Skeletal muscle tissue (tissue), 4 donors: ENCODE measurements around the gene C16orf46. TPM values are rescaled to one million over a fixed set of nuclear protein-coding genes. Genes with fewer than 3 reads are reported as not detected.
A peak's percentile ranks its signal among the peaks of the same experiment; 100 is the strongest.

Source experiments
- H3K27ac ChIP-seq: one replicate; pipeline ENCODE4 v1.7.0; 2013; ENCODE audit warnings: mild to moderate bottlenecking, low read depth, low read length, inconsistent platforms
- H3K27me3 ChIP-seq, 3 donors: one replicate each; pipeline ENCODE4 v1.7.0; 2013; ENCODE audit warnings: low read length in 3 of 3; ENCODE audit not compliant: control insufficient read depth in 3 of 3, insufficient read depth in 3 of 3
- H3K36me3 ChIP-seq, 3 donors: one replicate each; pipeline ENCODE4 v1.7.0; 2013; ENCODE audit warnings: low read length in 3 of 3; ENCODE audit not compliant: control insufficient read depth in 3 of 3, insufficient read depth in 3 of 3
- H3K4me1 ChIP-seq, 3 donors: one replicate each; pipeline ENCODE4 v1.7.0; 2013; ENCODE audit warnings: low read length in 3 of 3, mild to moderate bottlenecking in 3 of 3; ENCODE audit not compliant: control insufficient read depth in 3 of 3, insufficient read depth in 3 of 3
- H3K4me3 ChIP-seq, 3 donors: one replicate each; pipeline ENCODE4 v1.7.0; 2013; ENCODE audit warnings: low read length in 3 of 3
- H3K9ac ChIP-seq, 3 donors: one replicate each; pipeline ENCODE4 v1.7.0; 2013; ENCODE audit warnings: low read length in 3 of 3, mild to moderate bottlenecking in 3 of 3, moderate library complexity in 2 of 3, low read depth in 1 of 3
- H3K9me3 ChIP-seq, 3 donors: one replicate each; pipeline ENCODE4 v1.7.0; 2013; ENCODE audit warnings: low read length in 3 of 3; ENCODE audit not compliant: control insufficient read depth in 3 of 3
- total RNA-seq: library from RNA; depleted of rRNA; stranded (reverse); fragments of >200 nt; gene quantifications from one replicate; pipeline ENCODE4 v1.2.3, GENCODE V29; 2014
- donor health status: Osteomylitis.

C16orf46 gene
- total RNA-seq, 1 donor from 2014 or later: not detected

DNA sequence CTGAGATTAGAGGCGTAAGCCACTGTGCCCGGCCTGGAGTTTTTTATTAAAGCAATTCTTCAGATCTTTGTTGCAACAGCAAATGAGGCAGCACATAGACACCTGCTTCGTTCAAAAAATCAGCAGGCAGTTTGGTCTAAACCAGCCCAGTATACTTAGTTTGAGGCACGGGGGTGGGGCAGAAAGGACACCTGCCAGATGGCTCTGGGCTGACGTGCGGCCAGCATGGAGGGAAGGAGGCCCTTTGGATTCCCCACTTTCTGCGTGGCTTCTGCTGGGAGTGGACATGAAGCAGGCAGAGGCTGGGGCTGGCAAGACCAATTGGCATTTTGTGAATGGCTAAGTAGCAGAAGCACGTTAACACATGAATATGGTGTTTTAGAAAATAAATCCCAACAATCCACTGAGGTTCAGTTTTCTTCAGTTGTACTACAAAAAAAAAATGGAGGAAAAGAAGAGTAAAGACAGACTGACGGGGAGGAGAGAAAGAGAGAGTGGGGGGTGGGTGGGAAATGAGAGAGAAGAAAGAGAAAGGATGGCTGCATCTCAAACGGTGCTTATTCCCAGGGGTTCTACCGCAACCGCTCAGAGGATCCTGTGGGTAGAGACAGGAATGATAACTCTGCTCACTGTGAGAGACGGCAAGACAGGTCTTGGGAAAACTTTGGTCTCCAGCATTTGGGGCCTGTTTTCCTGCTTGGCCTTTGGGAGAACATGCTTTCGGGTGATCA, 16.3 kb downstream of the C16orf46 start:
- H3K4me3 ChIP-seq: no peak overlapping the region

DNA sequence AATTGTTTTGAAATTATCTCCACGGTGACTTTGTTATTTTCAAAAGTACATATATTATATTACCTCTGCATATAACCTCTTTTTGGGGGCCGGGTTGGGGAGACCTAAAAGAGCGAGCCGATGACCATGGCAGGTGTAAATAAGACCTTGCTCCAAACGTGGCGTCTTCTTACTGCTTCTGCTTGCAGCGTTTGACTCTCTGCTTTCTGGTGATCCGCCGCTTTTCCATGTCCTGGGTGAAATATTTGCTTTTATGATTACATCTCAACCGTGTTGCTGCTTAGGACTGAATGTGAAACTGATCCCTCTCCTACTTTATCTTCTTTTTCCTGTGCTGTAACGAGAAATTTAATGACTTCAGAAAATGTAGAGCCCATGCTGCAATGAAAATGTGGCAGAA, 23.3 kb downstream of the C16orf46 start:
- Histone ChIP-seq H3K9me3 (no peaks in the 10 kb centered on the region), H3K9ac (no peak overlapping the region), H3K36me3 (no peaks in the 10 kb centered on the region), H3K27ac (no peak overlapping the region), H3K4me3 (no peak overlapping the region), H3K27me3 (no peaks in the 10 kb centered on the region), H3K4me1 (no peaks in the 10 kb centered on the region)

More for the DNA sequence above, 16.3 kb downstream of the C16orf46 start:
- no peaks in the 10 kb centered on the region for H3K9me3 ChIP-seq
- H3K9ac ChIP-seq: no peak overlapping the region
- no peak overlapping the region for H3K27ac ChIP-seq
- H3K4me1 ChIP-seq: no peaks in the 10 kb centered on the region
- H3K36me3 ChIP-seq: no peaks in the 10 kb centered on the region
- H3K27me3 ChIP-seq: no peaks in the 10 kb centered on the region

DNA sequence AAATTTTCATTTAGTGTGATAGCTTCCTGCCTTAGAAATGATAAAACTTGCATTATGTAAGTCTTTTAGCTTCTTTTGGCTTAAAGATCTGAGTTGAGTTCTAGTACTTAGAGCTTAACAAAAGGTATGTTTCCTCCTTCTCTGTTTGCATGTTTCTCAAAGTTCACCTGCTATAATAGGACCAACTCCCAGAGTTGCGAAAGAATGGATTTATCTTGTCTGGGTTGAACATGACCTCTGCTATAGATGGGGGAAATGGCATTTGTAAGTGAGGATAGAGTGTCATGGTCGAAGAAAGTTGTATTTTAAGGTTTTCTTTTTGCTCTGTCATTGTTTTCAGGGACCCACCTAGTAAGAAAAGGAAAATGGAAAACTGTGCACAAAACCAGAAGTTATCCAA, 34.2 kb downstream of the C16orf46 start:
- Histone ChIP-seq H3K9ac (no peak overlapping the region), H3K9me3 (no peaks in the 10 kb centered on the region), H3K4me3 (no peak overlapping the region), H3K27ac (no peak overlapping the region), H3K4me1 (no peaks in the 10 kb centered on the region), H3K36me3 (peaks cover 25 to 54% (median 49%) of the 10 kb centered on the region in 3 donors), H3K27me3 (no peaks in the 10 kb centered on the region)

DNA sequence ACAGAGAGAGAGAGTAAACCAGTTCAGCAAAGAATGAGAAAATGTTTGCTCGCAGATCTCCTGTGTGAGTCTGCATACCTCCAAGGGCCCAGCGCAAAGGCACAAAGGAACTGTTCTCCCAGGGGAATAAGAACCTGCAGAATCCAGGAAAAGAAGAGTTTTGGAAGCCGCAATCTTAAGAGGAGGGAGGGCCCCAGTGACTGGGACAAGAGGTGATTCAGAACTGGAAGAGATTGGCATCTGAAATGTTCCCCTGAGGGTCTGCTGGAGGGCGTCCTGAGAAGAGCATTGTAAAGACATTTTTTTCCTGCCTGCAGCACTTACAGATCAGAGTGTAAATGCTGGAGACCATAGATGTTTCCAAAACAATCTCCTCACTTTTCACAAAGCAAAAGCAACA, 35.3 kb downstream of the C16orf46 start:
- Histone ChIP-seq H3K36me3 (peaks cover 25 to 54% (median 49%) of the 10 kb centered on the region in 3 donors), H3K9me3 (no peaks in the 10 kb centered on the region), H3K4me3 (no peak overlapping the region), H3K27ac (no peak overlapping the region), H3K4me1 (peaks cover 7 to 8% (median 8%) of the 10 kb centered on the region in 3 donors), H3K27me3 (no peaks in the 10 kb centered on the region), H3K9ac (no peak overlapping the region)

DNA sequence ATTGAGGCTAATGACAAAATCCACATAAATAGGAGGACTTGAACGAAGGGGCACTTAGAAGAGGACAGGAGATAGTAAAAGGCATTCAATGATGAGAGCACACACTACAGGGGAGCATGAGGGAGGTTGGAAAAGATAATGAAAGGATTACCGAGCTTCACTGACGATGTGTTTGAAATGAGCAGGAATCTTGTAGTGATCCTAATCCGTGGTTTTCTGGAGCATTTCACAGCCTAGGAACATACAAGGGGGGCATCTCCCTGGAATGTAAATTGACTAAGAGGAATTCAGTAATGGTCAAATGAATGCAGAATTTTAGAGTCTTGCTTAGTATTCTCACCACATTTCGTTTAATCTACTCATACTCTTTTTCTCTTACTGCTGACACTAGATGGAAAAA, 36.2 kb downstream of the C16orf46 start:
- Histone ChIP-seq H3K36me3 (peaks cover 25 to 51% (median 49%) of the 10 kb centered on the region in 3 donors), H3K27ac (no peak overlapping the region), H3K4me3 (no peak overlapping the region), H3K27me3 (no peaks in the 10 kb centered on the region), H3K4me1 (peaks cover 10 to 12% (median 11%) of the 10 kb centered on the region in 3 donors), H3K9me3 (no peaks in the 10 kb centered on the region), H3K9ac (no peak overlapping the region)

DNA sequence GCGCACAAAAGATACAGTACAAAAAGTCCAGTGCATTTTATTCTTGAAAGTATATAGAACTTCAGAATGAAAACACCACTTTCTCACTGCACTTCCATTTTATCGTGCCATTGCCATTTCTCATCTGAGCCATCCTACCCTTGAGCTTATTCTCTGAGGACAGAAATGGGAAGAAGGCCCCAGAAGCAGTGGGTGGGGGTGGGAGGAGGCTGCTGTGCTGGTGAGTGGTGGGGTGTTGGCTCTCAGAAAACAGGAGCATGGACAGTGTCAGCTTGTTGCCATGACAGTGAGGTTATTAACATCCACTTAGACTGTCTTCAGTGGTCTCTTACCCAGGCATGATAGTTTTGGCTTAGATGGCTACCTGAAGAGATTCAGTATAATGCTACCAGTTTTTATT, 36.9 kb downstream of the C16orf46 start:
- no peak overlapping the region for H3K27ac ChIP-seq
- no peaks in the 10 kb centered on the region for H3K27me3 ChIP-seq

DNA sequence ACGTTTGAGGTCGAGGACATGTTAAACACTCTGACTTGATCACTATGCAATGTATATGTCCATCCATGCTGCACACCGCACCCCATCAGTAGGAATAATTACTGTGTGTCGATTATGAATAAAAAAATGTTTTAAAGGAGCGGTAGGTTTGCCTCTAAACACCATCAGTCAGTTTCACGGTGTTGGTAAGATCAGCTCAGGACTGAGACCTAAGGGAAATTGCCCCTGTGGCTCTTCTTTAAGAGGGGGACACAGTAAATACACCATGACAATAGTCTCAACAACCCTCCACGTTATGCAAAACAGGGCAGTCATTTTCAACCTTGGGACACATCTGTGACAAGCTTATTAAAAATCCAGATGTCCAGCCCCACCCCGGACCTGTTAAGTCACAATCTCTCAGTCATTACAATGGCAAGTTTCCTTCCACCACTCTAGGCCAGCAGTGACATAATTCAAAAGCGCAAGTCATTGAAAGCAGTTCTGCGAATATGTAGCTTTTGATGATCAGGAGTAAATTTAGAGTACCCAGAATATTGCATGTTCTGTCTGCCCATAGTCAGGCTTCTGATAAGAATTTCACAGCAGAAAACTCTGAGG, 40.2 kb downstream of the C16orf46 start:
- Histone ChIP-seq H3K4me3 (peak overlapping the region; percentile 76 to 83 (median 78)), H3K4me1 (peaks cover 10 to 15% (median 11%) of the 10 kb centered on the region in 3 donors), H3K9ac (peak overlapping the region; percentile 79 to 89 (median 85)), H3K36me3 (peaks cover 7 to 14% (median 12%) of the 10 kb centered on the region in 3 donors), H3K27me3 (no peaks in the 10 kb centered on the region), H3K27ac (peak overlapping the region; percentile 39), H3K9me3 (no peaks in the 10 kb centered on the region)

More for the DNA sequence above, 36.9 kb downstream of the C16orf46 start:
- Histone ChIP-seq H3K4me1 (peaks cover 10 to 15% (median 11%) of the 10 kb centered on the region in 3 donors), H3K9me3 (no peaks in the 10 kb centered on the region), H3K36me3 (peaks cover 18 to 44% (median 44%) of the 10 kb centered on the region in 3 donors), H3K9ac (no peak overlapping the region), H3K4me3 (no peak overlapping the region)

DNA sequence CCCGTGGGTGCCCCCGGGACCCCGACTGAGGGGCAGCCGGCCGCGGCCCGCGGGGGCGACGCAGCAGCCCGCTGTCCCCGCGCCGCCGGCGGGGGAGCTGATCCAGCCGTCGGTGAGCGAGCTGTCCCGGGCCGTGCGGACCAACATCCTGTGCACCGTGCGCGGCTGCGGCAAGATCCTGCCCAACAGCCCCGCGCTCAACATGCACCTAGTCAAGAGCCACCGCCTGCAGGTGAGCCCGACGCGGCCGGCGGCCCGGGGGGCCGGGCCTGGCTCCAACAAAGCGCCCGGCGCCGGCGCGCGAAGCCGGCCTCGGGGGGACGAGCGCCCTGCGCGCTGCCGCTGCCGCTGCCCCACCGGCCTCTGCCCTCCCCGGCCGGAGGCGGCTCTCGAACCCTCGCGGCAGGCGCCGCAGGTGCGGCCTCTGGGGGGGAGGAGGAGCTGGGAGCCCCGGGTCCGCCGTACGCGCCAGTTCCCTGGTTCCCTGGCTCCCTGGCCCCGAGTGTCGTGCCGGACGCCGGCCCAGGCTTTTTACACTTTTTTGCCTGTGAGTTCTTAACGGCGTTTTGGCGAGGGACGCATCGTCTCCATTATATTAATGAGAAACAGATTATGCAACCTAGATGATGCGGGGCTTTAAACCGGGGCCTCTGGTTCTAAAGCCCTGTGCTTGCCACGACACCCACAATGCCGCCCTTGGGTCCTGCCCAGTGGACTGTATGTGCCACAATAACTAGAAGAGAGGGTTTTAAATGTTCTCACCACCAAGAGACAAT, 40.9 kb downstream of the C16orf46 start:
- Histone ChIP-seq H3K27me3 (no peaks in the 10 kb centered on the region), H3K4me3 (peak overlapping the region; percentile 76 to 83 (median 78)), H3K36me3 (peaks cover 0 to 7% (median 5%) of the 10 kb centered on the region in 3 donors), H3K9me3 (no peaks in the 10 kb centered on the region), H3K27ac (peak overlapping the region; percentile 39), H3K9ac (peak overlapping the region; percentile 79 to 89 (median 85)), H3K4me1 (peaks cover 10 to 15% (median 11%) of the 10 kb centered on the region in 3 donors)

DNA sequence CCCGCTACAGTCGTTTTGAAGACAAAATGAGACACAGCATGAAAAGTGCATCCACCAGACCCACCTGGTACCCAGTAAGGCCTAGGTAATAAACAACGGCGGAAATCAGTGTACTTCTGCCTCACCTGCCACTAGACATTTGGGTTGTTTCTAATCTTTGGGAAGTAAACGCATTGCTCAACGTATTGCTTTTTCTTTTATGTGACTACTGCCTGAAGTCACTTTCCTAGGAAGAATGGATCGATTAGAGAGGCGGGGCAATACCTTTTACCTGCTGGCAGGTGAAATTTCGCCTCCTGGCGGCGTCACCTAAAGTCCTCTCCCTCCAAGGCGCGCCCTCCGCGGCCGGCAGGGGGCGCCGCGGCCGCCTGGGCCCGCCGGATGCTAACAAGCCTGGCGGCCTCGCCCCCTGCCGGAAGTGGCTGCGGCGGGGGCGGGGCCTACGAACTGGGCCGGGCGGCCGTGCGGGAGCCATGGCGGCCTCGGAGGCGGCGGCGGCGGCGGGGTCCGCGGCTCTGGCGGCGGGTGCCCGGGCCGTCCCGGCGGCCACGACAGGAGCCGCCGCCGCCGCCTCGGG, 41.6 kb downstream of the C16orf46 start, which contains the start of gene ATMIN:
TSS of gene ATMIN (plus strand) at position 445 of the 577 bp plus-strand sequence. CDS start at position 474, 29 bp downstream.
- H3K36me3 ChIP-seq: peaks cover 0 to 7% (median 5%) of the 10 kb centered on the region in 3 donors
- peak within 1 kb of the TSS; percentile 76 to 83 (median 78) for H3K4me3 ChIP-seq
- H3K4me1 ChIP-seq: peaks cover 10 to 15% (median 11%) of the 10 kb centered on the region in 3 donors
- H3K27me3 ChIP-seq: no peaks in the 10 kb centered on the region
- H3K9ac ChIP-seq: peak within 1 kb of the TSS; percentile 79 to 89 (median 85)
- H3K9me3 ChIP-seq: no peaks in the 10 kb centered on the region
- peak within 1 kb of the TSS; percentile 39 for H3K27ac ChIP-seq
